ENCODE data around the gene NCKAP5. TPM values are rescaled to one million over a fixed set of nuclear protein-coding genes. Genes with fewer than 3 reads are reported as not detected.

Gene NCKAP5
- total RNA-seq, 2 donors from 2014 or later, result not detected

DNA sequence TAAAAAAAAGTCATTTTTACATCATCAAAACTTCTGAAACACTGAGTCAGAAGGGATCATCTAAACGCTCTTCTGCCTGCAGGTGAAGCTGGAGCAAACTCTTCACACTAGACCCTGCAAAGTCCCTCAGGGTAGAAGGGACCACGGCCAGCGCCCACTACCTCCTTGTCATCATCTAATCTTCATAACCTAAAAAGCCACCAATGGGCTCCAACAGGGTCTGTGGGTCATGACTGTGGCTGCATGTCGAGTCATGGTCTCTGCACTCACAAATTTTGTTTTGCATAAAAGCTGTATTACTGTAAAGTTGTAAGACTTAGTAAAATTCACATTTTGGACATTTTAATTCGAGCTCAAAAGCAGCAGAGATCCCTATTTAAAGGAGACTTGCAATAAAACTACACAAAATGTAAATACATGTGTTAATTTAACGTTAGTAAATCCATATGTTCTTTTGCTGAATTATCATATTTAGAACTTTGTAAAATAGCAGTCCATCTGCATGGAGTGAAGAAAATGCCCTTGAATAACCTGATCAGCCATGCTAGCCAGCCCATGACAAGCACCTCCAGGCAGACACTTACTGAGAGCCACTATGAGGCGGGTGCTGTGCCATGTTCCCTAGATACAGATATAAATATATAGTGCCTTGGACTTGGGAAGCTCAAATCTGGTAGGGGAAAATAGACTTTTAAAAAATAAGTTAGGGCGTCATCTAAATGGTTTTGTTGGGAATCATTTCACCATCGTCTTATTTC is 461.0 kb downstream of the NCKAP5 start:
- H3K4me1 Mint-ChIP-seq (ENCODE audit: low read depth), result no peaks in the 10 kb centered on the region
- no peak for DNase-seq
- no peaks in the 10 kb centered on the region for H3K36me3 Mint-ChIP-seq (ENCODE audit: insufficient read depth in 2 of 2)
- no peak for ATAC-seq (replicated peaks in 1 of 2)
- no peak overlapping the region for H3K4me3 Mint-ChIP-seq
- peaks cover 2% of the 10 kb centered on the region in 2 donors for H3K9me3 Mint-ChIP-seq
- no peak overlapping the region for H3K27ac Mint-ChIP-seq
- H3K27me3 Mint-ChIP-seq (ENCODE audit: low read depth), result no peaks in the 10 kb centered on the region

DNA sequence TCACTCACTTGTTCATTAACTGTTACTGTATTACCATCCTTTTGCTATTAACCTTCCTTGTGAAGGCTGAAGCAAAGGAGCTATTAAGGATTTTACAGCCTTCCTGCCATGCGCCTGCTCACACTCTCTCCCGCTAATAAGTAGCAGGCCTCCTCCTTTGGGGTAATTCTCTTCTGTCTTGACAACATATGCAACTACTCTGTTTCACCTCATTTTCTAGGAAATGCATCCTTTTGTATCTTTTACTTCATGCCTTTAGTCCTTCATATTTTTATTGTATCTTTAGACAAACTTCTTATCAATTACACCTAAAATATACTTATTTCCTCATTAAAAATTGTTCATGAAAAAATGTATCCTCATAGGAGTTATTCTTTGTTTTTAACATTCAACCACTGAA is 463.4 kb downstream of the NCKAP5 start:
- ATAC-seq (replicated peaks in 1 of 2), result no peak
- Mint-ChIP-seq H3K4me1 (ENCODE audit: low read depth) (no peaks in the 10 kb centered on the region), H3K4me3 (no peak overlapping the region), H3K27me3 (ENCODE audit: low read depth) (no peaks in the 10 kb centered on the region), H3K36me3 (ENCODE audit: insufficient read depth in 2 of 2) (no peaks in the 10 kb centered on the region), H3K9me3 (peaks cover 2% of the 10 kb centered on the region in 2 donors), H3K27ac (no peak overlapping the region)
- DNase-seq, result no peak

DNA sequence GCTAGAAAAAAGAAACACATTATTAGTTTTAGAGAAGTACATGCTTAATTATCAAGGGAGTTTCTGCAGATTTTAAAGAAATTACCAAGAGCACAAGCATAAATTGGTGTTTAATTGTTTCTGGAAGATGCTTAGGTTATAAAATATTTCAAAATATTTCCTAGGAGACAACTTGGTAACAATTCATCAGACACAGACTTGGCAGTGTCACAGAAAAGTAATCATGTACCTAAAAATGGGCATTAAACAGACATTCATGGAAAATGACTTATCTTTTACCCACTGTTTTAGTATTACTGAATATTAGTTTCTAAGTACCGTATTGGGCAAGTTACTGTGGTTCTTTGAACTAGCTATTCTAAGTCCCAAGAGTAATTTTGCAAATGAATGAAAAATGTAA is 469.5 kb downstream of the NCKAP5 start:
- H3K9me3 Mint-ChIP-seq, result peaks cover 0 to 5% of the 10 kb centered on the region in 2 donors

DNA sequence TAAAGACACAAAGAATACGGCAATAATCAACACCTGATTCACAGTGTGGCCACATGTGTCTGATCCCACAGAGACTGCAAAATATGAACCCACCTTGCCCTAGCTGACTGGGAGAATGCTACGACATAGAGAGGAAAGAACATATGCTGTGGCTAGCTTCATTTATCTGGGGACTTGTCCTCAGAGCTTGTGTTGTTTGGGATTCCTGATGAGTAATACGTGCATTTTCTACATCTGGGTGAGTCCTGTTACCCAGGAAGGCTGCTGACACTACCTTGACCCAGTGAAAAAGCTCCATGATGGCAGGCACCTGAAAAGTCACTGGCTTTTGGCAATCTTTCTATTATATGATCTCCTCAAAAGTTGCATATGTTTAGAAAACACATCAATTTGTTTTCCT is 470.6 kb downstream of the NCKAP5 start:
- Mint-ChIP-seq H3K36me3 (ENCODE audit: insufficient read depth in 2 of 2) (no peaks in the 10 kb centered on the region), H3K27me3 (ENCODE audit: low read depth) (no peaks in the 10 kb centered on the region), H3K4me3 (no peak overlapping the region), H3K27ac (no peak overlapping the region), H3K9me3 (peaks cover 0 to 4% of the 10 kb centered on the region in 2 donors), H3K4me1 (ENCODE audit: low read depth) (no peaks in the 10 kb centered on the region)
- no peak for ATAC-seq (replicated peaks in 1 of 2)
- DNase-seq, result no peak

More for the DNA sequence above, 469.5 kb downstream of the NCKAP5 start:
- DNase-seq (no peak), ATAC-seq (replicated peaks in 1 of 2) (no peak)
- H3K36me3 Mint-ChIP-seq (ENCODE audit: insufficient read depth in 2 of 2), result no peaks in the 10 kb centered on the region
- no peak overlapping the region for H3K27ac Mint-ChIP-seq
- no peaks in the 10 kb centered on the region for H3K4me1 Mint-ChIP-seq (ENCODE audit: low read depth)
- H3K4me3 Mint-ChIP-seq, result no peak overlapping the region
- no peaks in the 10 kb centered on the region for H3K27me3 Mint-ChIP-seq (ENCODE audit: low read depth)

DNA sequence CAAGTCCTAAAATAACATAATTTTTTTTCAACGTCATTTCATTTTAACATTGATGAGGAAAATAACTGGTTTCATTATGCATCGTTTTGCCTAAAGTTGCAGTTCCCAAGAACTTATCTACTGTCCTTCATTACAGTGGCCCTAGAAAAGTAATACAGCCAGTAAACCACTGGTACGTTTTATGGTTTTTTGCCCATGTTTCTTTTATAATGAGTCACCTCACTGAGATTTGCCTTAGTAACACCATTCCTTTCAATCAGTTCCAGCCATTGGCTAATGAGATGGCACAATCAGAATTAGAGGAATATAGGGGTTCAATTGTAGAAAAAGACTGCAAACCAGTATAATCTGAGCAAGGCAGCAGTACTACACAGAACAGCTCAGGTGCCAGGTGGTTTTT is 475.7 kb downstream of the NCKAP5 start:
- H3K4me1 Mint-ChIP-seq (ENCODE audit: low read depth), result no peaks in the 10 kb centered on the region
- DNase-seq, result no peak
- no peaks in the 10 kb centered on the region for H3K27me3 Mint-ChIP-seq (ENCODE audit: low read depth)
- ATAC-seq (replicated peaks in 1 of 2), result no peak
- peaks cover 0 to 9% of the 10 kb centered on the region in 2 donors for H3K9me3 Mint-ChIP-seq
- H3K36me3 Mint-ChIP-seq (ENCODE audit: insufficient read depth in 2 of 2), result peaks cover 0 to 2% of the 10 kb centered on the region in 2 donors
- no peak overlapping the region for H3K4me3 Mint-ChIP-seq
- H3K27ac Mint-ChIP-seq, result no peak overlapping the region

DNA sequence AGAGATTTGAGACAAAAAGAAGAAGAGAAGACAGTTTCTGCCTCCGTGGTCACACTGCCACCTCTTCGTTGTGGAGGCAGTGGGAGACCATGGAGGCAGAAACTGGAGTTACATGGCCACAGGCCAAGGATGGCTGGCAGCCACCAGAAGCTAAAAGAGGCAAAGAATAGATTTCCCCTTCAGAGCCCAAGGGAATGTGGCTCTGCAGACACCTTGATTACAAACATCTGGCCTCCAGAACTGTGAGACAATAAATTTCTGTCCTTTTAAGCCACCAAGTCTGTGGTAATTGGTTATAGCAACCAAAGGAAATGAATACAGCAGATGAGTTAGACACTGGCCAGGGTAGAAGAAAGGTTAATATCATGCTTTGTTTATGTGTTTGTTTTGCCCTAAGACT is 477.9 kb downstream of the NCKAP5 start:
- no peak for ATAC-seq (replicated peaks in 1 of 2)
- no peak for DNase-seq
- no peak overlapping the region for H3K4me3 Mint-ChIP-seq
- peaks cover 0 to 7% of the 10 kb centered on the region in 2 donors for H3K9me3 Mint-ChIP-seq
- no peak overlapping the region for H3K27ac Mint-ChIP-seq
- H3K4me1 Mint-ChIP-seq (ENCODE audit: low read depth), result no peaks in the 10 kb centered on the region
- no peaks in the 10 kb centered on the region for H3K27me3 Mint-ChIP-seq (ENCODE audit: low read depth)
- H3K36me3 Mint-ChIP-seq (ENCODE audit: insufficient read depth in 2 of 2), result peaks cover 0 to 2% of the 10 kb centered on the region in 2 donors

DNA sequence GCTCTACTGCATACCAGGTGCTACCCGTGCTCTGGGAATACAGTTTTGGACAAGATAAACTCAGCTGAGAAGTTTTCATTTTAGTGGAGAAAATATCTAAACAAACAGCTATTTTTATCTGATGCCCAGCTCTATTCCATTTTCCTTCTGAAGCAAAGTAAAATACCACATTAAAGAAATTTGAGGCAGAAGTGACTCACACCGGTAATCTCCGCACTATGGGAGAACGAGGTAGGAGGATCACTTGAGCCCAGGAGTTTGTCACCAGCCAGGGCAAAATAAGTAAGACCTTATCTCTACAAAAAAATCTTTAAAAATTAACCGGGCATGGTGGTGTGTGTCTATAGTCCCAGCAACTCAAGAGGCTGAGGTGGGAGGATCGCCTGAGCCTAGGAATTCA is 482.1 kb downstream of the NCKAP5 start:
- peaks cover 0 to 2% of the 10 kb centered on the region in 2 donors for H3K36me3 Mint-ChIP-seq (ENCODE audit: insufficient read depth in 2 of 2)
- H3K9me3 Mint-ChIP-seq, result peaks cover 0 to 4% of the 10 kb centered on the region in 2 donors
- H3K4me3 Mint-ChIP-seq, result no peak overlapping the region
- DNase-seq (no peak), ATAC-seq (replicated peaks in 1 of 2) (no peak)
- no peaks in the 10 kb centered on the region for H3K4me1 Mint-ChIP-seq (ENCODE audit: low read depth)
- H3K27me3 Mint-ChIP-seq (ENCODE audit: low read depth), result no peaks in the 10 kb centered on the region
- no peak overlapping the region for H3K27ac Mint-ChIP-seq

DNA sequence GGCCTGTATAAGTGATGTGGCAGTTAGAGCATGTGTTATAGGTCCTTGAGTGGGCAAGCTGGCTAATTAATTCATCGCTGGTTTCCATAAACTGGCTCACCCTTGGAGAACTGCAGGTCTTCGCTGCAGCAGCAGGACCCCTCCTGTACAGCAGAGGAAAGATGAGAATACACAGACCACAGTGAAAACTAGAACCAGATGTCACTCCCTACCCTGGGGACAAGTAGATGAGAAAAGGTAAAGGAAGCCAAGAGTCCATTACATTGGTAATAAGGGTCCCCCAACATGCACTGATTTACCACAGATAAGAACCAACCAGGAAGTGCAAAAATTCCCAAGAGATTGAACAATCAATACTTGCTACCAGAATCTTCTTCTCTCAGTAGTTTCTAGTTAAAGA is 482.6 kb downstream of the NCKAP5 start:
- no peak overlapping the region for H3K27ac Mint-ChIP-seq
- no peaks in the 10 kb centered on the region for H3K27me3 Mint-ChIP-seq (ENCODE audit: low read depth)
- no peaks in the 10 kb centered on the region for H3K9me3 Mint-ChIP-seq
- H3K4me1 Mint-ChIP-seq (ENCODE audit: low read depth), result no peaks in the 10 kb centered on the region
- H3K36me3 Mint-ChIP-seq (ENCODE audit: insufficient read depth in 2 of 2), result peaks cover 0 to 2% of the 10 kb centered on the region in 2 donors
- ATAC-seq (replicated peaks in 1 of 2) (no peak), DNase-seq (no peak)
- no peak overlapping the region for H3K4me3 Mint-ChIP-seq

DNA sequence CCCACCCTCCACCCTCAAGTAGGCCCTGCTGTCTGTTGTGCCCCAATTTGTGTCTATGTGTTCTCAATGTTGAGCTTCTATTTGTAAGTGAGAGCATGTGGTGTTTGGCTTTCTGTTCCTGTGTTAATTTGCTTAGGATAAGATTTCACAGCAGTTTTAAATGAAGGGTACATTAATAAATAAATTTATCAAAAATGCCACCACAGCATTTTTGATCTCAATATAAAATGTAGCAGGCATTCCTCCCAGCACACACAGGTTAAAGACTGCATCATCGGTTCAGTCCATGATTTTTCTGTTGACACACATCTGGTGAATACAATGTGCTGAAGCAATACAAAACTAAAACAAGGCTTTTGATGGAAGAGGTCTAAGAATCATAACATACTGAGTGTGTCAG is 486.2 kb downstream of the NCKAP5 start:
- H3K27me3 Mint-ChIP-seq (ENCODE audit: low read depth), result no peaks in the 10 kb centered on the region
- ATAC-seq (replicated peaks in 1 of 2), result no peak
- no peaks in the 10 kb centered on the region for H3K9me3 Mint-ChIP-seq
- no peak overlapping the region for H3K4me3 Mint-ChIP-seq
- H3K4me1 Mint-ChIP-seq (ENCODE audit: low read depth), result no peaks in the 10 kb centered on the region
- no peaks in the 10 kb centered on the region for H3K36me3 Mint-ChIP-seq (ENCODE audit: insufficient read depth in 2 of 2)
- no peak for DNase-seq
- no peak overlapping the region for H3K27ac Mint-ChIP-seq

DNA sequence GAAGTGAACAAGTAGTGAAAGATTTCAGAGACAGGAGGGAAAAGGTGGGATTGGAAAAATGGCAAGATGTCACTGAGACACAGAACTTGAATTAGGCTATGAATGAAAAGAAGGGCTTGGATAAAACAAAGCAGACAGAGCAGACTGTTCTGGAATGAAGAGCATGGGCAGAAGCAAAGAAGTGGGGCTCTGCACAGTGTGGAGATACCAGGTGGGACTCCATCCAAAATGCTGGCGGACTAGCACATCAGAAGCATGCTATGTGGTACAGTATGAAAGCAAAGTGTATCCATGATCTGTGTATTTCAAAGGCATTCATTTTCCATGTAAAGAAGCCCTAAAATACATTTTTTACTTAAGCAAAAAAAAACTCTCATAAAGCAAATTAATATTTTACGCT is 487.4 kb downstream of the NCKAP5 start:
- ATAC-seq (replicated peaks in 1 of 2), result no peak
- H3K4me1 Mint-ChIP-seq (ENCODE audit: low read depth), result no peaks in the 10 kb centered on the region
- no peaks in the 10 kb centered on the region for H3K36me3 Mint-ChIP-seq (ENCODE audit: insufficient read depth in 2 of 2)
- no peak for DNase-seq
- H3K4me3 Mint-ChIP-seq, result no peak overlapping the region
- H3K27me3 Mint-ChIP-seq (ENCODE audit: low read depth), result no peaks in the 10 kb centered on the region
- H3K27ac Mint-ChIP-seq, result no peak overlapping the region
- H3K9me3 Mint-ChIP-seq, result no peaks in the 10 kb centered on the region

DNA sequence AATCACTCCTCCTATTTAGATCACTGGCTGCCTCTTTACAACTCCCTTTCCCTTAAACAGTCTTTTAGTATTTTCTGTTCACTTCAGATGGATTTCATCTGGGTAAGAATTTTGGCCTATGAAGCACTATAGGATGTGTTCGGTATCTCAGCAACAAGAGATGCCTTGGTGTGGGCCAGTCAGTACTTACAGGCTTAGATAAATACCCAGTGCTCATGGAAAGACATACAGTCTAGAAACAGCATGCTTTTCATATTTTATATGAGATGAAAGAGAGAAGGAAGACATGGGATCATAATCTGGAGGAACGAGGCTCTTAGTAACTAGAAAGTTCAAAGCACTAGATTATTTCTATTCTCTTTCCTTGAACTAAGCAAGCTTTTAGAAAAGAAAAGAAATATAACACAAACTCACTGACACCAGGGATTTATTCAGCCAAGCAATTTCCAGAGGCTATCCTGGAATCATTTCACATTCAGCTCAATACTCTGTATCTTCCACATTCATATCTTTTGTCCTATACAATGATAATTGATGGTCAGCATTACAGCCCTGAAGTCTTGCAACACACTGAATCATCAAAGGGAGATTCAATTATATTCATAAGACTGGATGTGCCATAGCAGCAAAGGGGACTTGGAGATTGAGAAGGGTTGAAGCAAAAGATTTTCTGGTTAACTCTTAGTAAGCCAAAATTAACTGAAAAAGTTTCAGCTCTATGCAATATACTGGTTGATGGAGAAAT is 489.4 kb downstream of the NCKAP5 start:
- Mint-ChIP-seq H3K4me1 (ENCODE audit: low read depth) (no peaks in the 10 kb centered on the region), H3K27ac (no peak overlapping the region), H3K36me3 (ENCODE audit: insufficient read depth in 2 of 2) (no peaks in the 10 kb centered on the region), H3K4me3 (no peak overlapping the region), H3K9me3 (peaks cover 4% of the 10 kb centered on the region in 2 donors), H3K27me3 (ENCODE audit: low read depth) (no peaks in the 10 kb centered on the region)
- no peak for ATAC-seq (replicated peaks in 1 of 2)
- DNase-seq, result no peak

DNA sequence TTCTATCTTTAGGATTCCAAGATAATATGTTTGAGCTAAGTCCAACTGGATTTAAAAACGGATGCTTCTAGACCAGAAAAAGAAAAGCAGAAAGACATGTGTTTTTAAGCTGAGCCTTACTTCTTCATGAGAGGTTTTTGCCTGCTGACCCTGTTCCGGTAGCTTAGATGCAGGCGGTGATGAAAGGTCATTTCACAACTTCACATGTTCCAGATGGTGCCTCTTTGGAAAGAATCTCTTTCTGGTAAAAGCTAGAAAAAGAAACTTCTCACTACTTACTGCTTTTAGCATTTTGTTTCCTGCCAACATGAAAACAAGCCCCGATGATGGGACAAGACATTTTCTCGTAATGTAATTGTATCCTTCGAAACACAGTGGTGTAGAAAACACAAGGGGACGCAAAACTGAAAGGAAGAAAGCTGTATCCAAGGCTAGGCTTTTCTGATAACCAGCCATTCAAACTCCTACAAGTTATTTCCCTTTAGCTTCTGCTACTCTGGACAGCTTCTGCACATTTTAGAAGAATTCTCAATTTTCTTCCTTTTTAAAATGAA is 490.9 kb downstream of the NCKAP5 start:
- Mint-ChIP-seq H3K4me1 (ENCODE audit: low read depth) (no peaks in the 10 kb centered on the region), H3K27me3 (ENCODE audit: low read depth) (no peaks in the 10 kb centered on the region), H3K9me3 (peaks cover 4 to 6% of the 10 kb centered on the region in 2 donors), H3K36me3 (ENCODE audit: insufficient read depth in 2 of 2) (no peaks in the 10 kb centered on the region), H3K27ac (no peak overlapping the region), H3K4me3 (no peak overlapping the region)
- ATAC-seq (replicated peaks in 1 of 2) (no peak), DNase-seq (no peak)

DNA sequence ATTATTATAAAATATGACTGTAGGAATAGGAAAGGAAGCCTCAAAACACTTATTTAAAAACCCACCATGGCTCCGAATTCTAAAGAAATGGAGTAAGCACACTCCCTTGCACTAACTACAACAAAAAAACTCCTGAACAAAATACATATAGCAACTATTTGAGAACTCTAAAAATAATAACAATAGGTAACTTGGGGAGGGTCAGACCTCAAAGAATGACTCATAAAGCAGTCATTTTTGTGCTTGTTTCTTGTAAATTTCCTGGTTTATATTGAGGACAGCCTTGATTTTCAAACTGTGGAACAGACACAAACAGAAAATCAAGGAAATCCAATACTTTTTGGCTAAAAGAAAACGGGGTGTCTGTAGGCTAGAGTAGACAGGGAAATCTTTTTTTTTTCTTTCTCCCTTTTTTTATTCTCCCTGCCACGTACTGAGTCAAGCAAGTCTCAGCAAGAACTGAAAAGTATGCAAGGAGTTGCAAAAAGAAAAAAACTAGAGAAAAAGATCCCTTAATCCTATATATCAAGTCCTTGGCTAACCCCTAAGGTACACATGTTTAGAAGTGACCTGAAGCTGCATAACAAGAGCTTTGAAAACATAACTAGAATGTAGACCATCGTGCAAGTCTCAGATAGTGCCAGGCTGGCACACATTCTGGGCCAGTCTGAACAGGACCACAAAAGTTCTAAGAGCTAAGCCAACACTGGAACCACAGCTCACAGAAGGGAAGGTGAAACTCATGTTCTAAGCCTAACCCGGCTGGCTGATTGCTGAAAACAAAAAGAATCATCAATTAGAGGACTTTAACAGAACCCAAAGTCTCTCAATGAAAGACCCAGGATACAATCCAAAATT is 495.2 kb downstream of the NCKAP5 start:
- Mint-ChIP-seq H3K36me3 (ENCODE audit: insufficient read depth in 2 of 2) (no peaks in the 10 kb centered on the region), H3K27ac (no peak overlapping the region), H3K27me3 (ENCODE audit: low read depth) (no peaks in the 10 kb centered on the region), H3K9me3 (peaks cover 6 to 12% of the 10 kb centered on the region in 2 donors), H3K4me1 (ENCODE audit: low read depth) (no peaks in the 10 kb centered on the region), H3K4me3 (no peak overlapping the region)
- DNase-seq (no peak), ATAC-seq (replicated peaks in 1 of 2) (no peak)

Measured in activated T-cell treated with anti-CD3 and anti-CD28 coated beads, Interleukin-2, amount 50 U/mL, for 72 hours (primary cell).